Skin of body (tissue), 2 donors: Measurements from ENCODE around the gene ELFN1. TPM values are rescaled to one million over a fixed set of nuclear protein-coding genes. Genes with fewer than 3 reads are reported as not detected.
"Not testable (repeated sequence)": the region's sequence is repeated elsewhere in the genome, so short reads cannot be mapped to it uniquely, and the experiment has no call there.

Experiments used
- DNase-seq: peaks from one replicate; lab custom pipeline; 2025; lab: John Stamatoyannopoulos, UW
- total RNA-seq: library from RNA; depleted of rRNA; stranded (reverse); fragments of >200 nt; gene quantifications from one replicate; pipeline ENCODE4 v1.2.3, GENCODE V29; 2014

The ELFN1 gene
- total RNA-seq, 1 donor from 2014 or later, result 3.1 TPM

DNA sequence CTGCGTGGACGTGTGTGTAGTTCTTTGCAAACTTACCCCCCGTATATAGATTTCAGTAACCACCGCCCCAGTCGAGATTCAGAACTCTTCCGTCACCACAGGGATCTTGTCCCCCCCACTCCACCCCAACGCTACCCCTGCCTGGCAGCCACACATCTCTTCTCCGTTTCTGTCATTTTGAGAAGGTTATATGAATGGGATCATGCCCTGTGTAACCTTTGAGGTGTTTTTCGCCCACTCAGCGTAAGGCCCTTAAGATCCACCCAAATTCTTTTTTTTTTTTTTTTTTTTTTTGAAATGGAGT lies 83.4 kb downstream of the ELFN1 start:
- no peak for DNase-seq

DNA sequence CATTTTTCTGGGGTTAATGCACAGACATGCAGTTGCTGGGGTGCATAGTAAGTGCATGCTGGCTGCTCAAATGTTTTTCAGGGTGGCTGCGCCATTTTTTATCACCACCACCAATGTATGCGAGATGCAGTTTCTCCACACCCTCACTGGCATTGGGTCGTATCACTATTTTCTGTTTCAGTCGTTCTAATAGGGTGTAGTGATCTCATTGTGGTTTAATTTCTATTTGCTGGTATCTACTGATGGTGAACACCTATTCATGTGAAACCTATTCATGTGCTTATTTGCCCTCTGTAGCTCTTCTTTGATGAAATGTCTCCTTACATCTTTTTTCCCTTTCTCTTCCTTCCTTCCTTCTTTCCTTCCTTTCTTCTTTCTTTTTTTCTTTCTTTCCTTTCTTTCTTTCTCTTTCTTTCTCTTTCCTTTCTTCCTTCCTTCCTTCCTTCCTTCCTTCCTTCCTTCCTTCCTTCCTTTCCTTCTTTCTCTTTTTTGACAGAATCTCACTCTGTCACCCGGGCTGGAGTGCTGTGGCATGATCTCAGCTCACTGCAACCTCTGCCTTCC lies 84.3 kb downstream of the ELFN1 start:
- DNase-seq, result no peak

DNA sequence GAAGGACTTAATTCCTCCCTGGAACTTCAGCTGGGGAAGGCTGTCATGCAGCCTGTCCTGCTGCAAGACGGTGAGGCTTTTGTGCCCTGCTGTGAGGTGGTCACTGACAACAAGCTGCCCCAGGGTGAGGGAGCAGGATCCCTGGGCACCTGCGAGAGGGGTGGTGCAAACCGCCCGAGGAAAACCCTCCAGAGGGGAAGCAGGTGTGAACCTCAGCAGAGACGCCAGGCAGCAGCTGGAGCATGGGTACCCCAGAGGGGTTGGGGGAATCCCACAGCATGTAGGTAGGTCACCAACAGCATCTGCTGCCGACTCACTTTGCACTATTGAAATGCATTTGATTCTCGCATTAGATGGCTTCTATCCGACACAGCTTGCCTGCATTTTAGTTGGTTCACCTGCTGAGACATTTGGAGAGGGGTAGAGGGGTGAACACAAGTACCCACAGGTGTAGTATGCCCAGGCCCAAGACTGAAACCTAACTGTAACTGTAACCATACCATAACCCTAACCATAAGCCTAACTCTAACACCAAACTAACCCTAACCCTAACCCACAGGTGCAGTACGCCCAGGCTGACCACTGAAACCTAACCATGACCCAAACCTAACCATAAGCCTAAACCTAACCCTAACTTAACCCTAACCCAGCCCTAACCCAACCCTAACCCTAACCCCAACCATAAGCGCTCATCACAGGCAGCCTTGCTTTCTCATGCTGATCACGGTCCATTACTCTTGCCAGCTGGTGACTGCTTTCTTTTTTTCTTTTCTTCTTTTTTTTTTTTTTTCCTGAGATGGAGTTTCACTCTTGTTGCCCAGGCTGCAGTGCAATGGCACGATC lies 85.9 kb downstream of the ELFN1 start:
- no peak for DNase-seq

DNA sequence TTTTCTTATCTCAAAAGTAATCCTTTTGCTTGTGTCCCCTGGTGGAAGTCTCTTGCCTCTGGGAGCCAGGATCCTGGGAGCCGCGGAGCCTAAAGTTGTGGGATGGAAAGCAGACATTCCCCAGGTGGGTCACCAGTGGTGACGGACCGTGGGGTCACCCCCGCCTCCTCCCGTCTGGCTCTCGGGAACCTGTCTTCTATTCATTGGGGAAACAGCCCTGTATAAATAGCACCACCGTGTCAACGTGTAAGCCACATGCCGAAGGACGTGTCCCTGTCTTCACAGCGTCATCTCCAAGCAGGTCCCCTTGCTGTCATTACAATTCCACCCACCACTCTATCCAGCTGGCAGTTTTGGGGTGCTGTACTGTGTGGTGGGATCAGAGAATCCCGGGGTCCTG lies 87.5 kb downstream of the ELFN1 start:
- DNase-seq, result no peak

DNA sequence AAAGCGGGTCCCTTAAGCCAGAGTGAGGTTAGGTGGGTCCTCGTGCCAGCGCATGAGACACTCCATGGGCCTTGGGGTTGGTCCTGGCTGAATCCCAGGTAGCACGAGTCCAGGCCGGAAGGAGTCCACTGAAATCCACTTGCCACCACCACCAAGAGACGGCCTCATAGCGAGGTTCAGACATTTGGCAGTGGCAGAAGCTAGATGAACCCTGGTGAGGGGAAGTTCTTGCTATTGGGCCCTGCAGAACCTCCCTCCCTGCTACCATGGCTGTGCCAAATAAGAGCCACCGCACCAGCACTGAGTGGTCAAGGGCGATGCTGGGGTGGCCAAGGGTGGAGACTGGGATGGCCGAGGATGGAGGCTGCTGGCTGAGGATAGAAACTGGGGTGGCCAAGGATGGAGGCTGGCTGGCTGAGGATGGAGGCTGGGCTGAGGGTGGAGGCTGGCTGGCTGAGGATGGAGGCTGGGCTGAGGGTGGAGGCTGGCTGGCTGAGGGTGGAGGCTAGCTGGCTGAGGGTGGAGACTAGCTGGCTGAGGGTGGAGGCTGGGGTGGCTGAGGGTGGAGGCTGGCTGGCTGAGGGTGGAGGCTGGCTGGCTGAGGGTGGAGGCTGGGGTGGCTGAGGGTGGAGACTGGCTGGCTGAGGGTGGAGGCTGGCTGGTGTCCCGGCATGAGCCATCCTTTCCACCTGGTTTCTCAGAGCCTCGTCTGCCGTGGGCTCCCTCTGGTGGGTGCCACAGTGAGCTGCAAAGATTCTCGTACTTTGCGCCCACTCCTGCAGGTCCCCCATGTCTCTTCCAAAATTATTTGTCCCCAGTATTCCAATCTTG lies 88.2 kb downstream of the ELFN1 start:
- no peak for DNase-seq

DNA sequence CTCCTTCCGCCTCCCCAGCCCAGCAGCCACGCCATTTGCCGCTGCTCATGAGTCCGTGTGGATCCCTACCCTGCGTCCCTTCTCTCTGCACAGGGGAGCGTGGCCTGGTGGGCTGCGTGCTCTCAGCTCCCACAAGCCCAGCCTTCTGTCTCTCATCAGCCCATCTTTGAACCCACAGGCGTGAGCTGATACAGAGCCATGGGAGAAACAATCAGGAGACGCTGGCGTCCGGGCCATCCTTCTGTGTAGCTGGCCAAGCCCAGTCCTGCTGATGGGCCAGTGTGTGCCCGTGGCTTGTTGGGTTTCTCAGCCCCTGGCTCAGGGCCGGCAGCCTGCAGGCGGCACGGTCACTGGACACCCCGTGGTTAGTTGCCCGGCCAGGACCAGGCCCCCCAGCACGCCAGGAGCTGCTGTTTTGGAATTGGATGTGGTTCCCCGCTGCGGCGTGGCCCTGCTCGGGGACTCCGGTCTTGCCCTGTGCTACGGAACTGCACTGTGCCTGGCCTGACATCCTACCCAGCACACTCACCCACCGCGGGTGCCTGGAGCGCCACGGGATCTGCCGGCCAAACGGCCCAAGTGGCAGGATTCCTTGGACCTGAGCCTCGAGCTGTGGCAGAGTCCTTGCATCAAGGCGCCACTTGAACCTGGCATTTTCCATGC lies 88.9 kb downstream of the ELFN1 start:
- no peak for DNase-seq

DNA sequence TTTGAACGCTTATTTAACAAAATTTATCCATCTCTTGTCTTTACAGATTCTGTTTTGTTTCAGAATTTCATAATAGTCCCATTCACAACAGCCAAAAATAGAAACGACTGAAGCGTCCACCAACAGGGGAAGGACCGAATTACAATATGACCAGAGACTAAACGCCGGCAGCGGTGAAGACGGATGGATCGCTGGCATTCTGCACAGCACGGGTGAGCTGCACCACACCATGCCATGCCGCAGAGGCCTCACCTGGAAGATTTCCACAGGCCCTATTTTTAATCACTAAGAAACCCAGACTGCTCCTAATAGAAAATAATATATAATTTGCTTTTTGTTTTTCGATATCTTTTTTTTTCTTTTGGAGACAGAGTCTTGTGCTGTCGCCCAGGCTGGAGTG lies 91.0 kb downstream of the ELFN1 start:
- no peak for DNase-seq

DNA sequence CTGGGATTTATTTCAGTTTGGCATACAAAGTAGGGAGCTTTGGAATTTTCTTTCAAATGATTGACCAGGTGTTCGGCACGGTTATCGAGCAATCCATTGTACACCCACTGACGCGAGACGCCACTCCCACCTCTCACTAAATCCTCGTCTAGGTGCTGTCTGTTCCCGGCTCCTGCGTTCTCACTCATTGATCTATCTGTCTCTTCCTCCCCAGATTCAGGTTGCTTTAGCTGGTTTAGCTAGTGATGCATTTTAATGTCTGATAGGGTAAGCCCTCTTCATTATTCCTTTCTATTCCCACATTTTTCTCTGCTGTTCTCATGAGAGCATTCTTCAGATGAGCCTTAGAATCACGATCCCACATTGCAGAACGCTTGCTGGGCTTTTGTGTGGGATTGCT lies 91.7 kb downstream of the ELFN1 start:
- no peak for DNase-seq

DNA sequence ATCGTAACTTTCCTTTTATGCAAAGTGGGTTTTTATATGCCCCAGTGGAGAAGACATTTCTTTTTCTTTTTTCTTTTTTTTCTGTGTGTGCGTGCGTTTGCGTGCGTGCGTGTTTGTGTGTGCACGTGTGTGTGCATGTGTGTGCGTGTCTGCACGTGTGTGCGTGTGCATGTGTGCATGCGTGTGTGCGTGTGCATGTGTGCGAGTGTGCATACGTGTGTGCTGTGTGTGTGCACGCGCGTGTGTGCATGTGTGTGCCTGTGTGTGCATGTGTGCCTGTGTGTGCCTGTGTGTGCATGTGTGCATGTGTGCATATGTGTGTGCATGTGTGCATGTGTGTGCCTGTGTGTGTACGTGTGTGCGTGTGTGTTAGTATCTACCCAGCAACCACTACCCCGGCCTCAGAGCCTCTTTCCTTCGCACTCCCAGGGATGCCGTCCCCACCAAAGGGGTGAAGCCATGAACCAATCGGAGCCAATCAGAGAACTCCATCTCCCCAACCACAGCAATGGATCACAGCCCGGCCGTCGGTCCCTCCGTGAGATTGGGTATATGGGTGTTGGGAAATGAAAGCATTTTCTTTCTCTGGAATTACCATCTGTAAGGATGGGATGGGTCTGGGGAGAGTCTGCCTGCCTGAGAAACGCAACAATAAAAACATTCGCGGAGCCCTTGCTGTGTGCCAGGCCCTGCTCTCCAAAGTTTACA lies 92.3 kb downstream of the ELFN1 start:
- no peak for DNase-seq

DNA sequence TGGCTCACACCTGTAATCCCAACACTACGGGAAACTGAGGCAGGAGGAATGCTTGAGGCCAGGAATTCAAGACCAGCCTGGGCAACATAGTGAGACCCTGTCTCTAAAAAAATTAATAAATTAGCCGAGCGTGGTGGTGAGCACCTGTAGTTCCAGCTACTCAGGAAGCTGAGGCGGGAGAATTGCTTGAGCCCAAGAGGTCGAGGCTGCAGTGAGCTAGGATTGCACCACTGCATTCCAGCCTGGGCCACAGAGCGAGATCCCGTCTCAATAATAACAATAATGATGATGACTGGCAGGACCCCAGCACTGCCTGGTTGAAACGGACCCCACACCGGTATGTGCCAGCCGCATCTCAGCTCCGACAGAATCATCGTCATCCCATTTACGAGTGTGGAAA lies 93.0 kb downstream of the ELFN1 start:
- DNase-seq, result no peak

DNA sequence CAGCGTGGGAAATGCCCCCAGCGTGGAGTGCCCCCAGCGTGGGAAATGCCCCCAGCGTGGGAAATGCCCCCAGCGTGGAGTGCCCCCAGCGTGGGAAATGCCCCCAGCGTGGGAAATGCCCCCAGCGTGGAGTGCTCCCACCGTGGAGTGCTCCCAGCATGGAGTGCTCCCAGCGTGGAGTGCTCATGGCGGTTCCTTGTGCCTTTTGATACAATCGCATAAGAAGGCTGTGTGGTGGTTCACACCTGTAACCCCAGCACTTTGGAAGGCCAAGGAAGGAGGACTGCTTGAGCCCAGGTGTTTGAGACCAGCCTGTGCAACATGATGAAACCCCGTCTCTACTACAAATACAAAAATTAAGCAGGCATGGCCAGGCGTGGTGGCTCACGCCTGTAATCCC lies 93.8 kb downstream of the ELFN1 start:
- not testable (repeated sequence) for DNase-seq

DNA sequence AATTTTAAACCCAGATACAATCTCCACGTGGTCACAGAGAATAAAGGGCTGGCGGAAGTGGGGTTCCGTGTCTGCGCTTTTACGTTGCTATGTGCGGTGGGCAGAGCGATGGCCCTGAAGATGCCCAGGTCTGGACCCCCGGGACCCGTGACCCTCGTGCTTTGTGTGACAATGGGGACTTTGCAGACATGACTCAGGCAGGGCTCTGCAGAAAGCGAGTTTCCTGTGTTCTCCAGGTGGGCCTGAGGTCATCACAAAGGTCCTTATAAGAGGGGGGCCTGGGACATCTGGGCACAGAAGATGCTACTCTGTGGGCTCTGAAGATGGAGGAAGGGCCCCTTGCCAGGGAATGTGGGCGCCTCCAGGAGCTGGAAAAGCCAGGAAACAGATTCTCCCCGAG lies 95.3 kb downstream of the ELFN1 start:
- DNase-seq, result no peak

DNA sequence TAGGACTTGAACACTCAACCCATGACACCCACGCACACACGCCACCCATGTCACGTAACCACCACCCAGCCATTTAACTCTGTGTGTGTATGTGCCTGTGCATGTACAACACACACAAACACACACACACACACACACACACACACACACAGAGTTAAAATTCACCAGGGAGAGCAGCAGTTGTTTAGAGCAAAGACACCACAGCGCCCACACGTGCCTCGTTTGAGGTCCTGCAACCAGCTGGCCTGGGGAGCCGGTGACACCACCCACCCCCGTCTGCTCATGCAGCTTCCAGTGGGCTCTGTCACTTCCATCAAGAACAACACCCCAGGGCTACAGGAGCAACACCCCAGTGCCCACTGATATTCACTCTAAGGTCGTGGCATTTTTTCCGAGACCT lies 97.4 kb downstream of the ELFN1 start:
- no peak for DNase-seq

DNA sequence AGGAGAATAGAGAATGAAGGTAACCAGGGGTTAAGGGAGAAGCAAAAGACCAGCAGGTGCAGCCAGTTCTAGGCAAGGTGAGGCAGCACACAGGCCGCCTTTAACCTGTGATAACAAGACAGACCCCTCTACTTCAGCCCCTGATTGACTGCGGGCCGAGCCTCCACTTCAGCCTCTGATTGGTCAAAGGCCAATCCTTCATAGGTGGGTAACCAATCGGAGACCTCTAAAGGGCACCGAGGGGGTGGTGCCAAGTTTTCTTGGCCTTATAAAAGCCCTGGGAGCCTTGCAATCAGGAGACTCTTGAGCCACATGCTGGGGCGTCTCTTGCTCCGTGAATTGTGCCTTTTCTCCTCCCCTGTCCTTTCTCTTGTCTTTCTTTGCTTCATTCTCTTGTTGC lies 98.8 kb downstream of the ELFN1 start:
- no peak for DNase-seq

DNA sequence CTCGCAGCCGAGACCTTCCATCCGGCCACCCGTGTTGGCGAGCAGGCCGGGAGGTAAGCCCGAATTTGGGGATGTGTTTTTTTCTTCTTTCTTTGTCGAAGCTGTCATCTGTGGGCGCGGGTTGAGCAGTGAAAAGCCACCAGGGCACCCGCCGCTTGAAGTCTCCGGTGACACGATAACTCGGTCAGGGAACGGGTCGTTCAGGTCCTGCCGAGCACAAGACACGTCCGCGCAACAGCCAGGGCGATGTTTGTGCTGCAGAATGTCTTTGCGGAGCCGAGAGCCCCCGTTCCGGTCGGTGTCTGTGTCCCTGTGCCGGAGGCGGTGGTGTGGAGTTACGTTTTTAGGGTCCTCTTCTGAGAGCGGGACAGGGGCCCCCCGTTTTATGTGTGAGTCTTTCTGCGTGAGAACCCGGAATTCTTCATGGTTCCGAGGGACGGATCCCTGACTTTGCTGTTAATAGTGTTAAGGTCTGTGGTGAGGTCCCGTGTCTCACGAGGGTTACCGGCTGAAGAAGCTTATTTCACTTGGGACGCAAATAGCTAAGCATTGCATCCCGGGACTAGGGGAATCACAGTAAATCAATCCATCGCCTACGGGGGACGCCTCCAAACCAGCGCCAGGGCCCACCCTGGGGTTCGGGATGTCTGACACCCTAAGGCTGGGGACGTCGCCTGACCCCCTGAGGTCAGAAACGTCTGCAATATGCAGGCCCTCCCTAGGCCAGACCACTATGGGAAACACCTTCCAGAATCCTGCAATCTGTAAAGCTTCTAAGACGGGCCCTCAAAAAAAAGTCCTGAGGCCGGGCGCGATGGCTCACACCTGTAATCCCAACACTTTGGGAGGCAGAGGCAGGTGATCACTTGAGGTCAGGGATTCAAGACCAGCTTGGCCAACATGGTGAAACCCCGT lies 99.5 kb downstream of the ELFN1 start:
- no peak for DNase-seq

DNA sequence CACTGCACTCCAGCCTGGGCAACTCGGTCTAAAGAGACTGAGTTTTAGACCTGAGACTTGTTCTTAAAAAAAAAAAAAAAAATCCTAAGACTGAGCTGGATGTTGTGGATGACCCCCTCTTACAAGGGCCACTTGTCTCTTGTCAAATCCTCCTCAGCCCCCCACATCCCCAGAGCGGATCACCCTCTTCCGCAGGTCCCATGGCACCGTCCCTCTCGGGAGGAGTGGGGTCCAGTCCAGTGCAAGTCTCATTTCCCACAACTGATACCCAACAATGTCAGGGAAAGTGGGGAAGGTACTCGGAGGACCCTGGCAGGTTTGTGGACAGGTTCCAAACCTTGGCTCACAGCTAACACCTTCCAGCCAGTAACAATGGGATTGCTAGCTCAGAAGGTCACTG lies 100.3 kb downstream of the ELFN1 start:
- no peak for DNase-seq

DNA sequence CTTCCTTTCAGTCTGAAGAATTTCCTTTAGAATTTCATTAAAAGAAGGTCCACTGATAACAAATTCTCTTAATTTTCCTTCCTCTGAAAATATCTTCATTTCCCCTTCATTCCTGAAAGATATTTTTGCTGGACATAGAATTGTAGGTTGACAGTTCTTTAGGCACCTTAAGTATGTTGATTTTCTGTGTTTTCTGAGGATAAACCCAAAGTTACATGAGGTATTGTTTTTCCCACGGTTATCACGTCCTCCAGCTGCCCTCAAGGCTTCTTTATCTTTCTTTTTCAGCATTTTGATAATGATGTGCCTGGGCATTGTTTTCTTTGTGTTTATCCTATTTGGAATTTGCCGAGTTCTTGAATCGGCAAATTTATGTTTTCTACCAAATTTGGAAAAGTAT lies 105.3 kb downstream of the ELFN1 start:
- no peak for DNase-seq

DNA sequence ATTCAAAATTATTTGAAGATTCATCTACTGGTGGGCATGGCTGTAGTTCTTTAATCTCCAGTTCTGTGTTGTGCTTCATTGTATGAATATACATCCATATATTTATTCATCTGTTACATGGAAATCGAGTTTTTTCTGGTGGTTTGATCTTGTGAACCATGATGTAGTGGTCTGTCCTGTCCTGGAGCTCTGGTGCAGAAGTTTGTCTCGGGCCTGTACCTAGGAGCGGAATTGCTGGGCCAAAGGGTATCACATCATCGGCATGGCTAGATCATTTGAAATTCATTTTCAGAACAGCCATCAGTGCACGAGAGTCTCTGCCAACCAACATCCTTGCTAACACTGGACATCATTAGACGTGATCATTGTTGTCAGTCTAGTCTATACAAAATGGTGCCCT lies 107.0 kb downstream of the ELFN1 start:
- no peak for DNase-seq

DNA sequence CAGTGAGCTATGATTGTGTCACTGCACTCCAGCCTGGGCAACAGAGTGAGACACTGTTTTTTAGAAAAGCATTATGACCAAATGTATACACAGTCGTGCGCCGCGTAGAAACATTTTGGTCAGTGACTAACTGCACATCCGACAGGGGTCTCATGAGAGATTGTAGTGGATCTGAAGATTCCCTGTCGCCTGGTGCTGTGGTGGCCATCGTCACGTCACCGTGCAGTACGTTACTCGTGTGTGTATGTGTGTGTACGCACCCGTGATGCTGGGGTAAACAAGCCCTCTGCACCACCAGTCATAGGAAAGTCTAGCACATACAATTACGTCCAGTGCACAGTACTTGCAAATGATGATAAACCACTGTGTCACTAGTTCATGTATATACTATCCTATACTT lies 109.4 kb downstream of the ELFN1 start:
- no peak for DNase-seq

DNA sequence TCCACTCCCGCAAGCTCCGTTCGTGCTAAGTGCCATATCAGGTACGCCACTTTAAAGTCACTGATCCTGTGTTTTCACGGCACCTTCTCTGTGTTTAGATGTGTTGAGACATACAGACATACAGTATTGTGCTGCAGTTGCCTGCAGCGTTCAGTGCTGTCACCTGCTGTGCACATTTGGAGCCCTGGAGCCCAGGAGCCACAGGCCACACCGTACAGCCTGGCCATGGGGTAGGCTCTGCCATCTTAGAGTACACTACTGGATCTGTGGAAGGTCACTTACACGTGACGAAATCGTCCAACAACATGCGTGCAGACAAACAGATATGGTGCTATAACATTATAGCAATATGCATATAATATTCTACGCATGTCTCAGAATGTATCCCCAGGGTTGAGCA lies 111.3 kb downstream of the ELFN1 start:
- no peak for DNase-seq
